Heart left ventricle (tissue), 13 donors: ENCODE results near the gene DDX46.

Source experiments
- POLR2A ChIP-seq, 2 donors: fragments of 450-650 bp; IDR thresholded peaks; one replicate each; pipeline ENCODE4 v1.6.1; 2017; ENCODE audit warnings: antibody characterized with exemption in 2 of 2, mild to moderate bottlenecking in 2 of 2, moderate library complexity in 2 of 2
- TF ChIP-seq, protein P1 (sequence below), 12 donors: fragments of 200-600 bp; sonication (generic) in 4 of 12; IDR thresholded peaks; one replicate each; pipeline versions ENCODE4 v1.5.0 to v1.8.0; 2018 to 2022; ENCODE audit warnings: antibody characterized with exemption in 12 of 12, mild to moderate bottlenecking in 5 of 12
- donor health status: ischemic (EF 13 %, LVEDD 7.1; RV severe dilation, severe dysfunction).
- donor health status: DM: no; HTN: yes; CAD: no.
- donor health status: DM: no; HTN: no; CAD: no.
- donor health status: ischemic (EF 25% LVEDD 6.9; RV normal size, moderate dysfunction).
- donor health status: ischemic (EF 25% LVEDD 5.7; RV mildly dilated, moderate dysfunction).
- donor health status: ischemic (EF 35%, LVEDD 5.7; RV mildly dilated, moderate dysfunction).
- donor health status: nonischemic (EF 11% LVEDD 7.7; RV severe dilation, severe dysfunction).
- donor health status: DM: yes; HTN: yes; CAD: no.
- donor health status: PGD.
- donor health status: ischemic (EF 29% LVEDD 5.4; RV normal size, mild dysfunction).
- donor health status: nonischemic (EF 23%, LVEDD 6.1; RV moderate dilation, normal function).

DNA sequence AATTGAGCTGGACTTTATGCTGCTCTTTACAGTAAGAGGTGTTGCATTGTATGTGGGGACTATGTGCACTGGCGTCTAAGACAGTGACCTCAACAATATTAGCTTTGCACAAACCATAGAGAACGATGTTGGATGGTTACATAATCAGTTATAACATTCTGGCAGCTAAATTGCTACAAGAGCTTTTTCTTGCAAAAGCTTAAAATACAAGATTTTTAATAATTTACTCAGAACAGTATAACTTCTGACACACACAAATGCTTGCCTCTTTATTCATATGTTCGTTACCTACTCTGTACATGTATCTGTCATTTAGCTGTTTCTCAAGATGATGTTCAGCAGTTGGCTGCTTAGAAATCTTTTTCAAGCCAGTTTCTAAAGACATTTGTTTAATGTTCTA is 98.8 kb downstream of the DDX46 start:
- TF ChIP-seq, protein P1, sequence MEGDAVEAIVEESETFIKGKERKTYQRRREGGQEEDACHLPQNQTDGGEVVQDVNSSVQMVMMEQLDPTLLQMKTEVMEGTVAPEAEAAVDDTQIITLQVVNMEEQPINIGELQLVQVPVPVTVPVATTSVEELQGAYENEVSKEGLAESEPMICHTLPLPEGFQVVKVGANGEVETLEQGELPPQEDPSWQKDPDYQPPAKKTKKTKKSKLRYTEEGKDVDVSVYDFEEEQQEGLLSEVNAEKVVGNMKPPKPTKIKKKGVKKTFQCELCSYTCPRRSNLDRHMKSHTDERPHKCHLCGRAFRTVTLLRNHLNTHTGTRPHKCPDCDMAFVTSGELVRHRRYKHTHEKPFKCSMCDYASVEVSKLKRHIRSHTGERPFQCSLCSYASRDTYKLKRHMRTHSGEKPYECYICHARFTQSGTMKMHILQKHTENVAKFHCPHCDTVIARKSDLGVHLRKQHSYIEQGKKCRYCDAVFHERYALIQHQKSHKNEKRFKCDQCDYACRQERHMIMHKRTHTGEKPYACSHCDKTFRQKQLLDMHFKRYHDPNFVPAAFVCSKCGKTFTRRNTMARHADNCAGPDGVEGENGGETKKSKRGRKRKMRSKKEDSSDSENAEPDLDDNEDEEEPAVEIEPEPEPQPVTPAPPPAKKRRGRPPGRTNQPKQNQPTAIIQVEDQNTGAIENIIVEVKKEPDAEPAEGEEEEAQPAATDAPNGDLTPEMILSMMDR (IDR thresholded peaks at IDR 0.05): no peak
- no peak for TF ChIP-seq POLR2A (IDR thresholded peaks at IDR 0.05)
